Neural crest cell (in vitro differentiated cells): ENCODE results near the gene GMDS. TPM values are rescaled to one million over a fixed set of nuclear protein-coding genes. Genes with fewer than 3 reads are reported as not detected.

Source experiments
- DNase-seq: peaks from one replicate; pipeline ENCODE4 v3.0.0; 2021; ENCODE audit warnings: low read depth, mixed read lengths, low spot score
- H3K27ac Mint-ChIP-seq: one replicate; pipeline ENCODE4 v1.8.0; 2021; ENCODE audit warnings: mild to moderate bottlenecking, mixed read lengths; ENCODE audit not compliant: unreplicated experiment
- H3K27me3 Mint-ChIP-seq: 2 replicates; pipeline ENCODE4 v1.8.0; 2021; ENCODE audit warnings: low read depth, mild to moderate bottlenecking, mixed read lengths
- H3K36me3 Mint-ChIP-seq: 2 replicates; pipeline ENCODE4 v1.8.0; 2021; ENCODE audit warnings: low read depth, mild to moderate bottlenecking, mixed read lengths
- H3K4me1 Mint-ChIP-seq: 2 replicates; pipeline ENCODE4 v1.8.0; 2021; ENCODE audit warnings: mixed read lengths
- H3K4me3 Mint-ChIP-seq: one replicate; pipeline ENCODE4 v1.8.0; 2021; ENCODE audit warnings: mild to moderate bottlenecking, mixed read lengths
- H3K9me3 Mint-ChIP-seq: 2 replicates; pipeline ENCODE4 v1.8.0; 2021; ENCODE audit warnings: mixed read lengths
- total RNA-seq: library from RNA; stranded (reverse); gene quantifications from 2 replicates; pipeline ENCODE4 v1.2.1, GENCODE V29; 2021
- TF ChIP-seq, protein P1 (sequence below): fragments of 200-600 bp; sonication (generic); conservative IDR thresholded peaks from 2 replicates; pipeline ENCODE4 v1.5.0; 2021; ENCODE audit warnings: antibody characterized with exemption, mild to moderate bottlenecking

The GMDS gene
- total RNA-seq, 1 donor from 2014 or later = 16.1 TPM

DNA sequence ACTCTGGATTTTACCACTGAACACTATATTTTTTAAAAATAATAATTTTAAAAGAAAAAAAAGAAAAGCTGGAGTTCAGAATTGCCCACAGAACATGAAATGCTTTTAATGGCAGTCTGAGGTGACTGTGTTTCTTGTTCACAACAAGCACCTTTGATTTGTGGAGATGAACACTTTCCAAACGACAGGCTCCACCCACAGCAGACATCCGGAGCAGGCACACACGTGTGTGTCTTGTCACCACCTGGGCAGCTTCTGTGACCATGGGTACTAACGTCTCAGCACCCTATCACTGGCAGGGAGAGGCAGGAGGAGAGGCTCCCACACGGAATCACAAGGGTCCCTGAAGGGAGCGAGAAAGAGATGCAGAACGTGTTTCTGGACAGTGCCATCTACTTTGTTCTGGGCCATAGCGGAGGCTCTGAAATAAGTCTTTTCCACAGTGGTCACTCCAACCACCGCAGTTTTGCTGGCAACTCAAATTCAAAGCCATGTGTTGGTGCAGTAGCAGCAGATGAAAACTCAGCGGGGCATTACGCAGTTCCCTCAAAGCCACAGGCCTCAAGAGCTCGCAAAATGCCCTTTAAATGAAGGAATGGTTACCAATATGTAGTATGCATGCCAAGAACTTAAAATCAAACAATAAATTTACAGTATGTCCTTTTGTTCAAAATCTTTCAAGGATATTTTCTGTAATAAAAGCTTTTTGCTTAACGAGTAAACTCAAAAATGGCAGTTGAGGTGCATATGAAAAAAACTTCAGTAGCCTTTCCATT lies 393.5 kb downstream of the GMDS start:
- TF ChIP-seq, protein P1, sequence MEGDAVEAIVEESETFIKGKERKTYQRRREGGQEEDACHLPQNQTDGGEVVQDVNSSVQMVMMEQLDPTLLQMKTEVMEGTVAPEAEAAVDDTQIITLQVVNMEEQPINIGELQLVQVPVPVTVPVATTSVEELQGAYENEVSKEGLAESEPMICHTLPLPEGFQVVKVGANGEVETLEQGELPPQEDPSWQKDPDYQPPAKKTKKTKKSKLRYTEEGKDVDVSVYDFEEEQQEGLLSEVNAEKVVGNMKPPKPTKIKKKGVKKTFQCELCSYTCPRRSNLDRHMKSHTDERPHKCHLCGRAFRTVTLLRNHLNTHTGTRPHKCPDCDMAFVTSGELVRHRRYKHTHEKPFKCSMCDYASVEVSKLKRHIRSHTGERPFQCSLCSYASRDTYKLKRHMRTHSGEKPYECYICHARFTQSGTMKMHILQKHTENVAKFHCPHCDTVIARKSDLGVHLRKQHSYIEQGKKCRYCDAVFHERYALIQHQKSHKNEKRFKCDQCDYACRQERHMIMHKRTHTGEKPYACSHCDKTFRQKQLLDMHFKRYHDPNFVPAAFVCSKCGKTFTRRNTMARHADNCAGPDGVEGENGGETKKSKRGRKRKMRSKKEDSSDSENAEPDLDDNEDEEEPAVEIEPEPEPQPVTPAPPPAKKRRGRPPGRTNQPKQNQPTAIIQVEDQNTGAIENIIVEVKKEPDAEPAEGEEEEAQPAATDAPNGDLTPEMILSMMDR = no peak
- Mint-ChIP-seq H3K27ac (no peak overlapping the region), H3K36me3 (no peaks in the 10 kb centered on the region), H3K27me3 (peaks cover 9% of the 10 kb centered on the region), H3K4me3 (no peak overlapping the region), H3K9me3 (peaks cover 2% of the 10 kb centered on the region), H3K4me1 (peaks cover 22% of the 10 kb centered on the region)
- DNase-seq = no peak

DNA sequence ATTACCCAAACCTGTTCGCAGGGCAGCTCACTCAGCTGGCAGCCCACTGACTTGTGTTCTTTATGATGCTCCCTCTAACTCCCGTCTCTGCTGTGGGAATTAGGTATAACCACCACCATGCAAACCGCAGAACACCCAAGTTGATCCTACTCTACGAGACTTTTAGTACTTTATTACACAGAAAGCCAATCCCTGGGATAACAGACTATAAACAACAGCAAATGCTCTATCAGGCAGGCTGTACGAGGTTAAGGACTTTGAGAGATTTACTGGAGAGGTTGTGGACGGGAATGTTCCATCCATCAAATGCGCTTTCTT lies 394.6 kb downstream of the GMDS start:
- TF ChIP-seq, protein P1 = no peak
- peaks cover 7% of the 10 kb centered on the region for H3K9me3 Mint-ChIP-seq
- H3K36me3 Mint-ChIP-seq = peaks cover under 1% of the 10 kb centered on the region
- no peak overlapping the region for H3K27ac Mint-ChIP-seq
- peaks cover 15% of the 10 kb centered on the region for H3K4me1 Mint-ChIP-seq
- H3K27me3 Mint-ChIP-seq = peaks cover 9% of the 10 kb centered on the region
- H3K4me3 Mint-ChIP-seq = no peak overlapping the region
- DNase-seq = no peak

DNA sequence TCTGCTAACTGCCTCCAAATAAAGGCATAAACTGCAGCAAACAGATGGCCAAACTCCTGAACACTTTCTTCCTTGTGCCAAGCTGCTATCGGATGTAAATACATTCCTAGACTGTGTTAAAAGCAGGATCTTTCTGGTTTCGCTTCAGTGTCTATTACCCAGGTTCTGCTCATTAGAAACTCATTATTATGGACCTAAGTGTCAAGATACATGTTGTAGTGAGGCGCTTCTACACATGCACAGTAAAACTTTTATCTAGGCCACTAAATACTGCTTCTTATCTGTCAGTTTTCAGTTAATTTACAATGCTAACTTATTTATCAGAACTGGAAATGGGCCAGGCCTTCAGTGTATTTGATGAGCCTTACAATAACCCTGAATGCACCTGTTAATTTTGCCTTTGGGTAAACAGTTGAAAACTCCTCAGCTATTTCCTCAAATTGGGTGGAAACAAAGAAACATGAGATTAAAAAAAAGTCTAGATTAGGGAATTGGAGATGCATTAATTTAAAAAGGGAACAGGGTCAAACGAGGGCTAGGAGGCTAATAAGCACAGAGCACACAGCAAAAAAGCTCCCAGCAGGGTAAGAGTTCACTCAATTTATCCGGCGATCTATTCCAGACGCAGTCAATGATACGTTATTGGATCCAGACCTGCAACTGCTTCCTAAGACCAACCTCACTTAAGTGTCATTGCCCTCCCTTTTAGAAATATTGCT lies 395.1 kb downstream of the GMDS start:
- DNase-seq = no peak
- Mint-ChIP-seq H3K27ac (no peak overlapping the region), H3K4me3 (no peak overlapping the region)

DNA sequence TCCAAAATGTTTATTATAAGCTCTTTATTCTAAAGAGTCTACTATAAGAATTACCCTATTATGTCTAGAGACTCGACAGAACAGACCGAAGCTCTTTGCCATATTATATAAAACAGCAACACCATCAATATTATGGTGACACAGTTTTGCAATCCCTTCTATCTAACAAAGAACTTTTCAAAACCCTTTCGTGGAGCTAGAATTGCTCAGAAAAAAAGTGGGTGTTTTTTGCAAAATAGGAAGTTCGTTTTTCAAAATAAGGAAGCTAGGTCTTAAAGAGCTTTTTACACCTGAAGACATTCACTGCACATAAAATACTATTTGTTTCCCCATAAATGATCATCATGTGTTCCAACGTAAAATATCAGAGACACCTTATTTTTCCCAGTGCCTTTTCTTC lies 395.7 kb downstream of the GMDS start:
- Mint-ChIP-seq H3K4me1 (peaks cover 10% of the 10 kb centered on the region), H3K27me3 (peaks cover 4% of the 10 kb centered on the region)
- TF ChIP-seq, protein P1 = no peak

More for the DNA sequence above, 395.1 kb downstream of the GMDS start:
- H3K36me3 Mint-ChIP-seq = peaks cover 6% of the 10 kb centered on the region
- H3K9me3 Mint-ChIP-seq = peaks cover 7% of the 10 kb centered on the region
- TF ChIP-seq, protein P1 = no peak
- peaks cover 8% of the 10 kb centered on the region for H3K27me3 Mint-ChIP-seq
- peaks cover 12% of the 10 kb centered on the region for H3K4me1 Mint-ChIP-seq

DNA sequence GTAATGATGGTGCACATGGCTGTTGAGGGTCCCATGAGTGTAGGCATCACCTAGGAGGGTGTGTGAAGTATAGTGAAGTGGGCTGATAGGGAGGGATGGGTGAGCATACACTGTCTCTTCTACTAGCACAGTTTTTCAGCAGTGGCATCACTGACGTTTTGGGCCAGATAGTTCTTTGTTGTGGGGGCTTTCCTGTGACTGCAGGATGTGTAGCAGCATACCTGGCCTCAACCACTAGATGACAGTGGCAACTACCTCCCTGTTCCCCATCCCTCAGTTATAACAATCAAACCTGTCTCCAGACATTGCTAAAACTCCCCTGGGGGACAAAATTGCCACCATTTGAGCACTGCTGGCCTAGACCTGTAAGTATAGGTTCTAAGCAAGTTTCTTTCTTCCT lies 396.7 kb downstream of the GMDS start:
- H3K36me3 Mint-ChIP-seq = peaks cover 7% of the 10 kb centered on the region
- H3K27me3 Mint-ChIP-seq = peaks cover 4% of the 10 kb centered on the region
- peaks cover 7% of the 10 kb centered on the region for H3K4me1 Mint-ChIP-seq
- H3K4me3 Mint-ChIP-seq = no peak overlapping the region
- peaks cover 9% of the 10 kb centered on the region for H3K9me3 Mint-ChIP-seq
- no peak for DNase-seq
- H3K27ac Mint-ChIP-seq = no peak overlapping the region
- TF ChIP-seq, protein P1 = no peak

More for the DNA sequence above, 395.7 kb downstream of the GMDS start:
- DNase-seq = no peak
- H3K36me3 Mint-ChIP-seq = peaks cover 6% of the 10 kb centered on the region
- H3K9me3 Mint-ChIP-seq = peaks cover 7% of the 10 kb centered on the region
- no peak overlapping the region for H3K4me3 Mint-ChIP-seq
- no peak overlapping the region for H3K27ac Mint-ChIP-seq
